ENCODE data around the gene PHACTR1. TPM values are rescaled to one million over a fixed set of nuclear protein-coding genes. Genes with fewer than 3 reads are reported as not detected.

Gene PHACTR1
- total and polyA plus RNA-seq, 4 donors, result 18.1 to 49.0 (median 39.5) TPM

- Histone ChIP-seq H3K4me3 (ENCODE audit: low read depth, low read length) (no peak overlapping the region), H3K9me3 (ENCODE audit: control insufficient read depth, insufficient read depth, low read length) (no peaks in the 10 kb centered on the region), H3K4me1 (ENCODE audit: control insufficient read depth, insufficient read depth, low read length) (peaks cover 19% of the 10 kb centered on the region), H3K27me3 (ENCODE audit: control insufficient read depth, insufficient read depth, low read length) (no peaks in the 10 kb centered on the region), H3K36me3 (ENCODE audit: control insufficient read depth, insufficient read depth, low read length) (peaks cover 35% of the 10 kb centered on the region), H3K27ac (ENCODE audit: low read depth, low read length) (no peak overlapping the region)
- WGBS (ENCODE audit: insufficient coverage), result 94% methylated on average over 4 of the region's 9 CpGs
- DNase-seq (ENCODE audit: low read depth in 4 of 6, low spot score in 6 of 6), result no peak
Observed at GRCh38 chr6:13300643-13301590, 584.4 kb downstream of the PHACTR1 start.

- peaks cover 19% of the 10 kb centered on the region for H3K4me1 ChIP-seq (ENCODE audit: control insufficient read depth, insufficient read depth, low read length)
- no peaks in the 10 kb centered on the region for H3K9me3 ChIP-seq (ENCODE audit: control insufficient read depth, insufficient read depth, low read length)
- no peaks in the 10 kb centered on the region for H3K27me3 ChIP-seq (ENCODE audit: control insufficient read depth, insufficient read depth, low read length)
- WGBS (ENCODE audit: insufficient coverage), result 63% methylated on average over 7 of the region's 7 CpGs
- no peak for DNase-seq (ENCODE audit: low read depth in 4 of 6, low spot score in 6 of 6)
- peak overlapping the region; percentile 86 for H3K27ac ChIP-seq (ENCODE audit: low read depth, low read length)
- peaks cover 30% of the 10 kb centered on the region for H3K36me3 ChIP-seq (ENCODE audit: control insufficient read depth, insufficient read depth, low read length)
- H3K4me3 ChIP-seq (ENCODE audit: low read depth, low read length), result no peak overlapping the region
Observed at GRCh38 chr6:13302291-13302690, 585.7 kb downstream of the PHACTR1 start.

- Histone ChIP-seq H3K9me3 (ENCODE audit: control insufficient read depth, insufficient read depth, low read length) (no peaks in the 10 kb centered on the region), H3K36me3 (ENCODE audit: control insufficient read depth, insufficient read depth, low read length) (peaks cover 30% of the 10 kb centered on the region), H3K4me1 (ENCODE audit: control insufficient read depth, insufficient read depth, low read length) (peaks cover 19% of the 10 kb centered on the region), H3K4me3 (ENCODE audit: low read depth, low read length) (no peak overlapping the region), H3K27me3 (ENCODE audit: control insufficient read depth, insufficient read depth, low read length) (no peaks in the 10 kb centered on the region), H3K27ac (ENCODE audit: low read depth, low read length) (peak overlapping the region; percentile 86)
- whole genome bisulfite sequencing (ENCODE audit: insufficient coverage), result 84% methylated on average over 16 of the region's 17 CpGs
- peak in 1 of 6 donors; percentile 65 for DNase-seq (ENCODE audit: low read depth in 4 of 6, low spot score in 6 of 6)
Observed at GRCh38 chr6:13302751-13303667, 586.4 kb downstream of the PHACTR1 start.

GRCh38 chr6:13303668-13304017 is 587.1 kb downstream of the PHACTR1 start:
- Histone ChIP-seq H3K36me3 (ENCODE audit: control insufficient read depth, insufficient read depth, low read length) (peaks cover 30% of the 10 kb centered on the region), H3K27me3 (ENCODE audit: control insufficient read depth, insufficient read depth, low read length) (no peaks in the 10 kb centered on the region), H3K27ac (ENCODE audit: low read depth, low read length) (peak overlapping the region; percentile 86), H3K4me1 (ENCODE audit: control insufficient read depth, insufficient read depth, low read length) (peaks cover 19% of the 10 kb centered on the region), H3K9me3 (ENCODE audit: control insufficient read depth, insufficient read depth, low read length) (no peaks in the 10 kb centered on the region), H3K4me3 (ENCODE audit: low read depth, low read length) (no peak overlapping the region)
- no CpG with 5 or more reads among the region's 7 CpGs for WGBS (ENCODE audit: insufficient coverage)
- DNase-seq (ENCODE audit: low read depth in 4 of 6, low spot score in 6 of 6), result peak in 3 of 6 donors; percentile 26 to 82 (median 47)

- WGBS (ENCODE audit: insufficient coverage), result 61% methylated on average over 4 of the region's 6 CpGs
- H3K36me3 ChIP-seq (ENCODE audit: control insufficient read depth, insufficient read depth, low read length), result peaks cover 30% of the 10 kb centered on the region
- H3K4me1 ChIP-seq (ENCODE audit: control insufficient read depth, insufficient read depth, low read length), result peaks cover 19% of the 10 kb centered on the region
- H3K4me3 ChIP-seq (ENCODE audit: low read depth, low read length), result no peak overlapping the region
- no peaks in the 10 kb centered on the region for H3K27me3 ChIP-seq (ENCODE audit: control insufficient read depth, insufficient read depth, low read length)
- peak overlapping the region; percentile 86 for H3K27ac ChIP-seq (ENCODE audit: low read depth, low read length)
- H3K9me3 ChIP-seq (ENCODE audit: control insufficient read depth, insufficient read depth, low read length), result no peaks in the 10 kb centered on the region
- no peak for DNase-seq (ENCODE audit: low read depth in 4 of 6, low spot score in 6 of 6)
Observed at GRCh38 chr6:13304101-13304500, 587.5 kb downstream of the PHACTR1 start.

- Histone ChIP-seq H3K4me1 (ENCODE audit: control insufficient read depth, insufficient read depth, low read length) (peaks cover 19% of the 10 kb centered on the region), H3K9me3 (ENCODE audit: control insufficient read depth, insufficient read depth, low read length) (no peaks in the 10 kb centered on the region), H3K27ac (ENCODE audit: low read depth, low read length) (no peak overlapping the region), H3K27me3 (ENCODE audit: control insufficient read depth, insufficient read depth, low read length) (no peaks in the 10 kb centered on the region), H3K36me3 (ENCODE audit: control insufficient read depth, insufficient read depth, low read length) (peaks cover 25% of the 10 kb centered on the region), H3K4me3 (ENCODE audit: low read depth, low read length) (no peak overlapping the region)
- WGBS (ENCODE audit: insufficient coverage), result 39% methylated on average over 10 of the region's 11 CpGs
- peak in 2 of 6 donors; percentile 31 to 40 for DNase-seq (ENCODE audit: low read depth in 4 of 6, low spot score in 6 of 6)
Observed at GRCh38 chr6:13304580-13305260, 588.2 kb downstream of the PHACTR1 start.

GRCh38 chr6:13305288-13305687 is 588.7 kb downstream of the PHACTR1 start:
- Histone ChIP-seq H3K4me1 (ENCODE audit: control insufficient read depth, insufficient read depth, low read length) (peaks cover 19% of the 10 kb centered on the region), H3K27ac (ENCODE audit: low read depth, low read length) (no peak overlapping the region), H3K9me3 (ENCODE audit: control insufficient read depth, insufficient read depth, low read length) (no peaks in the 10 kb centered on the region), H3K27me3 (ENCODE audit: control insufficient read depth, insufficient read depth, low read length) (no peaks in the 10 kb centered on the region), H3K36me3 (ENCODE audit: control insufficient read depth, insufficient read depth, low read length) (peaks cover 20% of the 10 kb centered on the region), H3K4me3 (ENCODE audit: low read depth, low read length) (no peak overlapping the region)
- DNase-seq (ENCODE audit: low read depth in 4 of 6, low spot score in 6 of 6), result no peak
- 100% methylated on average over 1 of the region's 4 CpGs for WGBS (ENCODE audit: insufficient coverage)

- H3K4me1 ChIP-seq (ENCODE audit: control insufficient read depth, insufficient read depth, low read length), result peaks cover 19% of the 10 kb centered on the region
- H3K9me3 ChIP-seq (ENCODE audit: control insufficient read depth, insufficient read depth, low read length), result no peaks in the 10 kb centered on the region
- no peaks in the 10 kb centered on the region for H3K27me3 ChIP-seq (ENCODE audit: control insufficient read depth, insufficient read depth, low read length)
- peaks cover 16% of the 10 kb centered on the region for H3K36me3 ChIP-seq (ENCODE audit: control insufficient read depth, insufficient read depth, low read length)
- WGBS (ENCODE audit: insufficient coverage), result no CpG with 5 or more reads among the region's 1 CpG
- no peak for DNase-seq (ENCODE audit: low read depth in 4 of 6, low spot score in 6 of 6)
- H3K27ac ChIP-seq (ENCODE audit: low read depth, low read length), result no peak overlapping the region
- no peak overlapping the region for H3K4me3 ChIP-seq (ENCODE audit: low read depth, low read length)
Observed at GRCh38 chr6:13305791-13306190, 589.2 kb downstream of the PHACTR1 start.

- Histone ChIP-seq H3K36me3 (ENCODE audit: control insufficient read depth, insufficient read depth, low read length) (peaks cover 9% of the 10 kb centered on the region), H3K27ac (ENCODE audit: low read depth, low read length) (no peak overlapping the region), H3K4me1 (ENCODE audit: control insufficient read depth, insufficient read depth, low read length) (peaks cover 11% of the 10 kb centered on the region), H3K4me3 (ENCODE audit: low read depth, low read length) (no peak overlapping the region), H3K9me3 (ENCODE audit: control insufficient read depth, insufficient read depth, low read length) (no peaks in the 10 kb centered on the region), H3K27me3 (ENCODE audit: control insufficient read depth, insufficient read depth, low read length) (no peaks in the 10 kb centered on the region)
- DNase-seq (ENCODE audit: low read depth in 4 of 6, low spot score in 6 of 6), result no peak
- WGBS (ENCODE audit: insufficient coverage), result 98% methylated on average over 4 of the region's 7 CpGs
Observed at GRCh38 chr6:13307508-13307995, 591.0 kb downstream of the PHACTR1 start.

Data from spinal cord (tissue), 10 donors.